Ammon's horn (tissue), 1 donor: ENCODE measurements around the gene FOXR1.
"Not testable (repeated sequence)": the region's sequence is repeated elsewhere in the genome, so short reads cannot be mapped to it uniquely, and the experiment has no call there.

Experiments
- DNase-seq: peaks from one replicate; pipeline ENCODE4 v3.0.0-alpha.2; 2016; ENCODE audit warnings: low spot score

Gene FOXR1

GRCh38 chr11:118997627-118998387, 26.2 kb downstream of the FOXR1 start, which contains the start of gene CENATAC:
CENATAC (plus strand) TSS chr11:118998138; CDS start chr11:118998198, 60 bp downstream.
- peak; percentile 95 for DNase-seq

- no peak for DNase-seq
Measured at GRCh38 chr11:118998388-118998717, 26.8 kb downstream of the FOXR1 start.

- DNase-seq: no peak
Measured at GRCh38 chr11:118998822-118999221, 27.3 kb downstream of the FOXR1 start.

GRCh38 chr11:119000906-119001305, 29.3 kb downstream of the FOXR1 start:
- DNase-seq: no peak

GRCh38 chr11:119006656-119007055, 35.1 kb downstream of the FOXR1 start:
- no peak for DNase-seq

- DNase-seq: no peak
Measured at GRCh38 chr11:119011476-119012053, 40.0 kb downstream of the FOXR1 start.

- DNase-seq: no peak
Measured at GRCh38 chr11:119012629-119013170, 41.1 kb downstream of the FOXR1 start.

GRCh38 chr11:119014209-119014924, 42.8 kb downstream of the FOXR1 start:
- DNase-seq: no peak

GRCh38 chr11:119015054-119015611, 43.6 kb downstream of the FOXR1 start:
- no peak for DNase-seq

- DNase-seq: no peak
Measured at GRCh38 chr11:119016216-119017009, 44.9 kb downstream of the FOXR1 start.

- not testable (repeated sequence) for DNase-seq
Measured at GRCh38 chr11:119017377-119017776, 45.8 kb downstream of the FOXR1 start.

GRCh38 chr11:119018074-119018938, 46.7 kb downstream of the FOXR1 start, which contains the start of the genes RPS25 and TRAPPC4:
RPS25 (minus strand) TSS chr11:119018343; CDS start chr11:119018284, 59 bp downstream.
TRAPPC4 (plus strand) TSS chr11:119018766; CDS start chr11:119018796, 30 bp downstream.
- peak; percentile 99 for DNase-seq

- no peak for DNase-seq
Measured at GRCh38 chr11:119019996-119020395, 48.4 kb downstream of the FOXR1 start.

GRCh38 chr11:119021631-119022030, 50.1 kb downstream of the FOXR1 start:
- DNase-seq: no peak

- DNase-seq: no peak
Measured at GRCh38 chr11:119023741-119024140, 52.2 kb downstream of the FOXR1 start.

- no peak for DNase-seq
Measured at GRCh38 chr11:119024430-119025098, 53.0 kb downstream of the FOXR1 start.

- no peak for DNase-seq
Measured at GRCh38 chr11:119025099-119025473, 53.5 kb downstream of the FOXR1 start.

GRCh38 chr11:119025541-119025940, 54.0 kb downstream of the FOXR1 start:
- DNase-seq: no peak

GRCh38 chr11:119025978-119026766, 54.6 kb downstream of the FOXR1 start:
- DNase-seq: no peak
